Activated CD4-positive, alpha-beta T cell treated with anti-CD3 and anti-CD28 coated beads, Interleukin-2, amount 10 ng/mL, durations not matched to agents 24 days and 14 days (primary cell): ENCODE results near the gene ARHGEF16. TPM values are rescaled to one million over a fixed set of nuclear protein-coding genes. Genes with fewer than 3 reads are reported as not detected.
A peak's percentile ranks its signal among the peaks of the same experiment; 100 is the strongest.

ENCODE experiments used
- DNase-seq: peaks from one replicate; pipeline ENCODE4 v3.0.0; 2022
- H3K27ac Mint-ChIP-seq: one replicate; pipeline ENCODE4 v1.8.0; 2022; ENCODE audit warnings: mild to moderate bottlenecking, mixed read lengths
- H3K27me3 Mint-ChIP-seq: one replicate; pipeline ENCODE4 v1.8.0; 2022; ENCODE audit warnings: mixed read lengths
- H3K36me3 Mint-ChIP-seq: one replicate; pipeline ENCODE4 v1.8.0; 2022; ENCODE audit warnings: low read depth, mild to moderate bottlenecking, mixed read lengths
- H3K4me1 Mint-ChIP-seq: one replicate; pipeline ENCODE4 v1.8.0; 2021; ENCODE audit warnings: mixed read lengths
- H3K4me3 Mint-ChIP-seq: one replicate; pipeline ENCODE4 v1.8.0; 2022; ENCODE audit warnings: mild to moderate bottlenecking, moderate library complexity, mixed read lengths
- H3K9me3 Mint-ChIP-seq: one replicate; pipeline ENCODE4 v1.8.0; 2021; ENCODE audit warnings: mixed read lengths
- intact Hi-C: fragments of 100-400 bp; cut with micrococcal nuclease; formaldehyde crosslinking; loops from one replicate; pipeline ENCODE4 v1.15.1; 2023
- total RNA-seq: library from RNA; stranded (reverse); gene quantifications from 2 replicates; pipeline ENCODE4 v1.2.3, GENCODE V29; 2022

Gene ARHGEF16
- total RNA-seq, 1 donor from 2014 or later, result not detected

- no peak overlapping the region for H3K27ac Mint-ChIP-seq
- no peak overlapping the region for H3K4me3 Mint-ChIP-seq
- no peaks in the 10 kb centered on the region for H3K9me3 Mint-ChIP-seq
- intact Hi-C loops, result no loop called here
- no peaks in the 10 kb centered on the region for H3K27me3 Mint-ChIP-seq
- no peaks in the 10 kb centered on the region for H3K36me3 Mint-ChIP-seq
- no peak for DNase-seq
- no peaks in the 10 kb centered on the region for H3K4me1 Mint-ChIP-seq
These were observed 68.2 kb downstream of the ARHGEF16 start for GRCh38 chr1:3522564-3523265.

- no peaks in the 10 kb centered on the region for H3K27me3 Mint-ChIP-seq
- no peak overlapping the region for H3K4me3 Mint-ChIP-seq
- DNase-seq, result no peak
- H3K9me3 Mint-ChIP-seq, result no peaks in the 10 kb centered on the region
- no peaks in the 10 kb centered on the region for H3K36me3 Mint-ChIP-seq
- H3K27ac Mint-ChIP-seq, result no peak overlapping the region
- intact Hi-C loops, result no loop called here
- H3K4me1 Mint-ChIP-seq, result no peaks in the 10 kb centered on the region
These were observed 69.5 kb downstream of the ARHGEF16 start for GRCh38 chr1:3523980-3524379.

GRCh38 chr1:3524556-3525203 lies 70.2 kb downstream of the ARHGEF16 start:
- Mint-ChIP-seq H3K4me1 (no peaks in the 10 kb centered on the region), H3K36me3 (no peaks in the 10 kb centered on the region), H3K27me3 (no peaks in the 10 kb centered on the region), H3K27ac (no peak overlapping the region), H3K4me3 (no peak overlapping the region), H3K9me3 (no peaks in the 10 kb centered on the region)
- intact Hi-C loops, result no loop called here
- DNase-seq, result no peak

- no peaks in the 10 kb centered on the region for H3K9me3 Mint-ChIP-seq
- H3K27ac Mint-ChIP-seq, result no peak overlapping the region
- H3K27me3 Mint-ChIP-seq, result no peaks in the 10 kb centered on the region
- DNase-seq, result no peak
- no peaks in the 10 kb centered on the region for H3K36me3 Mint-ChIP-seq
- intact Hi-C loops, result no loop called here
- H3K4me1 Mint-ChIP-seq, result peaks cover 5% of the 10 kb centered on the region
- H3K4me3 Mint-ChIP-seq, result no peak overlapping the region
These were observed 71.4 kb downstream of the ARHGEF16 start for GRCh38 chr1:3525551-3526482.

GRCh38 chr1:3527774-3528173 lies 73.3 kb downstream of the ARHGEF16 start:
- H3K36me3 Mint-ChIP-seq, result no peaks in the 10 kb centered on the region
- intact Hi-C loops, result no loop called here
- no peaks in the 10 kb centered on the region for H3K27me3 Mint-ChIP-seq
- H3K4me1 Mint-ChIP-seq, result peaks cover 7% of the 10 kb centered on the region
- DNase-seq, result no peak
- H3K27ac Mint-ChIP-seq, result no peak overlapping the region
- H3K4me3 Mint-ChIP-seq, result no peak overlapping the region
- no peaks in the 10 kb centered on the region for H3K9me3 Mint-ChIP-seq

GRCh38 chr1:3529099-3529729 lies 74.7 kb downstream of the ARHGEF16 start:
- H3K27me3 Mint-ChIP-seq, result no peaks in the 10 kb centered on the region
- H3K4me1 Mint-ChIP-seq, result peaks cover 7% of the 10 kb centered on the region
- no peak for DNase-seq
- H3K36me3 Mint-ChIP-seq, result no peaks in the 10 kb centered on the region
- peak overlapping the region; percentile 81 for H3K4me3 Mint-ChIP-seq
- no peak overlapping the region for H3K27ac Mint-ChIP-seq
- H3K9me3 Mint-ChIP-seq, result no peaks in the 10 kb centered on the region
- intact Hi-C loops, result no loop called here

- peak; percentile 67 for DNase-seq
- peak overlapping the region; percentile 81 for H3K4me3 Mint-ChIP-seq
- H3K36me3 Mint-ChIP-seq, result no peaks in the 10 kb centered on the region
- intact Hi-C loops, result no loop called here
- H3K9me3 Mint-ChIP-seq, result no peaks in the 10 kb centered on the region
- H3K27ac Mint-ChIP-seq, result peak overlapping the region; percentile 37
- H3K4me1 Mint-ChIP-seq, result peaks cover 7% of the 10 kb centered on the region
- H3K27me3 Mint-ChIP-seq, result no peaks in the 10 kb centered on the region
These were observed 75.8 kb downstream of the ARHGEF16 start for GRCh38 chr1:3530086-3530925.

Other genes starting within 250 kb of the ARHGEF16 start
- 1.7 and 2.1 TPM in 2 replicates for gene MEGF6, start 156.8 kb downstream of the ARHGEF16 start, total RNA-seq
- gene TPRG1L, start 170.3 kb downstream of the ARHGEF16 start, total RNA-seq, result 8.6 and 9.7 TPM in 2 replicates
- 41.3 and 44.7 TPM in 2 replicates for gene WRAP73, start 195.4 kb downstream of the ARHGEF16 start, total RNA-seq
- 1.3 and 1.4 TPM in 2 replicates for gene TP73, start 197.9 kb downstream of the ARHGEF16 start, total RNA-seq